Tibial artery (tissue), 4 donors: ENCODE results near the gene LRRC1.

Experiments
- DNase-seq, 2 donors: peaks; one replicate each; pipeline ENCODE4 v3.0.0-alpha.2; 2019
- H3K27ac ChIP-seq, 2 donors: fragments of 200-600 bp; sonication (generic) in 1 of 2; 1 replicate in 1 of 2; 2 replicates in 1 of 2; pipeline ENCODE4 v1.5.1; 2018 to 2019; ENCODE audit warnings: mild to moderate bottlenecking in 1 of 2
- H3K27me3 ChIP-seq, 2 donors: fragments of 200-600 bp; sonication (generic) in 1 of 2; one replicate each; pipeline versions ENCODE4 v1.5.1 to v1.6.0; 2016 to 2019
- H3K36me3 ChIP-seq, 3 donors: fragments of 200-600 bp; sonication (generic) in 2 of 3; one replicate each; pipeline ENCODE4 v1.5.1; 2016 to 2019; ENCODE audit warnings: mild to moderate bottlenecking in 2 of 3
- H3K4me1 ChIP-seq, 4 donors: fragments of 200-600 bp; sonication (generic) in 2 of 4; 1 replicate in 3 of 4; 2 replicates in 1 of 4; pipeline ENCODE4 v1.5.1; 2016 to 2019
- H3K4me3 ChIP-seq, 2 donors: fragments of 200-600 bp; sonication (generic) in 1 of 2; 1 replicate in 1 of 2; 2 replicates in 1 of 2; pipeline ENCODE4 v1.5.1; 2018 to 2019; ENCODE audit warnings: mild to moderate bottlenecking in 2 of 2
- H3K9me3 ChIP-seq, 3 donors: fragments of 200-600 bp; sonication (generic) in 1 of 3; one replicate each; pipeline ENCODE4 v1.5.1; 2016 to 2019
- CTCF ChIP-seq, 2 experiments: fragments of 200-600 bp in 1 of 2; fragments of 450-650 bp in 1 of 2; IDR thresholded peaks; one replicate each; pipeline ENCODE4 v1.5.1; 2017 to 2019; ENCODE audit warnings: antibody characterized with exemption in 2 of 2, mild to moderate bottlenecking in 1 of 2, moderate library complexity in 1 of 2
- intact Hi-C: fragments of 100-400 bp; cut with DNase I; formaldehyde crosslinking; loops from one replicate; pipeline ENCODE4 v1.15.0; 2023; ENCODE audit warnings: low total_unique reads

Gene LRRC1

GRCh38 chr6:53766930-53767329, 27.9 kb upstream of the LRRC1 start:
- DNase-seq = no peak
- intact Hi-C loops = no loop called here
- H3K36me3 ChIP-seq = no peaks in the 10 kb centered on the region
- H3K27me3 ChIP-seq = no peaks in the 10 kb centered on the region
- no peak overlapping the region for H3K27ac ChIP-seq
- no peak for TF ChIP-seq CTCF (IDR thresholded peaks at IDR 0.05)
- no peak overlapping the region for H3K4me3 ChIP-seq
- no peaks in the 10 kb centered on the region for H3K9me3 ChIP-seq
- no peaks in the 10 kb centered on the region for H3K4me1 ChIP-seq

- intact Hi-C loops = no loop called here
- TF ChIP-seq CTCF (IDR thresholded peaks at IDR 0.05) = no peak
- H3K36me3 ChIP-seq = no peaks in the 10 kb centered on the region
- H3K9me3 ChIP-seq = no peaks in the 10 kb centered on the region
- no peaks in the 10 kb centered on the region for H3K27me3 ChIP-seq
- H3K4me3 ChIP-seq = no peak overlapping the region
- no peak for DNase-seq
- peaks cover 0 to 6% (median 0%) of the 10 kb centered on the region in 4 donors for H3K4me1 ChIP-seq
- H3K27ac ChIP-seq = no peak overlapping the region
Observed at GRCh38 chr6:53767941-53768340, 26.9 kb upstream of the LRRC1 start.

- no peak overlapping the region for H3K4me3 ChIP-seq
- no peaks in the 10 kb centered on the region for H3K9me3 ChIP-seq
- no peak for DNase-seq
- H3K27ac ChIP-seq = no peak overlapping the region
- no peaks in the 10 kb centered on the region for H3K27me3 ChIP-seq
- TF ChIP-seq CTCF (IDR thresholded peaks at IDR 0.05) = no peak
- peaks cover 0 to 6% (median 1%) of the 10 kb centered on the region in 4 donors for H3K4me1 ChIP-seq
- intact Hi-C loops = no loop called here
- H3K36me3 ChIP-seq = no peaks in the 10 kb centered on the region
Observed at GRCh38 chr6:53768636-53769035, 26.2 kb upstream of the LRRC1 start.

GRCh38 chr6:53770780-53771249, 24.0 kb upstream of the LRRC1 start:
- Histone ChIP-seq H3K36me3 (no peaks in the 10 kb centered on the region), H3K27ac (no peak overlapping the region), H3K27me3 (no peaks in the 10 kb centered on the region), H3K4me3 (no peak overlapping the region), H3K4me1 (peaks cover 0 to 6% (median 1%) of the 10 kb centered on the region in 4 donors), H3K9me3 (no peaks in the 10 kb centered on the region)
- DNase-seq = no peak
- no peak for TF ChIP-seq CTCF (IDR thresholded peaks at IDR 0.05)
- intact Hi-C loops = no loop called here

GRCh38 chr6:53771785-53772624, 22.8 kb upstream of the LRRC1 start:
- TF ChIP-seq CTCF (IDR thresholded peaks at IDR 0.05) = no peak
- DNase-seq = no peak
- H3K36me3 ChIP-seq = no peaks in the 10 kb centered on the region
- H3K27me3 ChIP-seq = no peaks in the 10 kb centered on the region
- peaks cover 0 to 6% (median 1%) of the 10 kb centered on the region in 4 donors for H3K4me1 ChIP-seq
- no peak overlapping the region for H3K4me3 ChIP-seq
- H3K27ac ChIP-seq = no peak overlapping the region
- intact Hi-C loops = no loop called here
- H3K9me3 ChIP-seq = no peaks in the 10 kb centered on the region
